AG10803 (cell line): ENCODE measurements around the gene WDR45B.
A peak's percentile ranks its signal among the peaks of the same experiment; 100 is the strongest.

Source experiments
- DNase-seq: peaks from one replicate; pipeline ENCODE4 v3.0.0; 2010; ENCODE audit warnings: low read depth
- H3K4me3 ChIP-seq: 2 replicates; pipeline ENCODE4 v1.5.1; 2011; ENCODE audit warnings: mild to moderate bottlenecking, low read length, control low read depth
- CTCF ChIP-seq: conservative IDR thresholded peaks from 2 replicates; pipeline ENCODE4 v1.5.1; 2011; ENCODE audit warnings: mild to moderate bottlenecking, low read length, control low read depth, inconsistent platforms

WDR45B gene

DNA sequence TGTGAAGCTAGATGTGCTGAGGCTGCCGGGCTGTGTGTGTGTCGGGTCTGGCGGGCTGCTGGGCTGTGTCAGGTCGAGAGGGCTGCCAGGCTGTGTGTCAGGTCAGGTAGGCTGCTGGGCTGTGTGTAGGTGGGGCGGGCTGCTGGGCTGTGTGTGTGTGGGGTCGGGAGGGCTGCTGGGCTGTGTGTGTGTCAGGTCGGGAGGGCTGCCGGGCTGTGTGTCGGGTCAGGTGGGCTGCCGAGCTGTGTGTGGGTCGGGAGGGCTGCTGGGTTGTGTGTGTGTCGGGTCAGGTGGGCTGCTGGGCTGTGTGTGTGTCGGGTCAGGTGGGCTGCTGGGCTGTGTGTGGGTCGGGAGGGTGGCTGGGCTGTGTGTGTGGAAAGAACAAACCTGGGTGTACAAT is 8.6 kb downstream of the WDR45B start:
- DNase-seq = no peak
- TF ChIP-seq CTCF = no peak
- H3K4me3 ChIP-seq = no peak overlapping the region

DNA sequence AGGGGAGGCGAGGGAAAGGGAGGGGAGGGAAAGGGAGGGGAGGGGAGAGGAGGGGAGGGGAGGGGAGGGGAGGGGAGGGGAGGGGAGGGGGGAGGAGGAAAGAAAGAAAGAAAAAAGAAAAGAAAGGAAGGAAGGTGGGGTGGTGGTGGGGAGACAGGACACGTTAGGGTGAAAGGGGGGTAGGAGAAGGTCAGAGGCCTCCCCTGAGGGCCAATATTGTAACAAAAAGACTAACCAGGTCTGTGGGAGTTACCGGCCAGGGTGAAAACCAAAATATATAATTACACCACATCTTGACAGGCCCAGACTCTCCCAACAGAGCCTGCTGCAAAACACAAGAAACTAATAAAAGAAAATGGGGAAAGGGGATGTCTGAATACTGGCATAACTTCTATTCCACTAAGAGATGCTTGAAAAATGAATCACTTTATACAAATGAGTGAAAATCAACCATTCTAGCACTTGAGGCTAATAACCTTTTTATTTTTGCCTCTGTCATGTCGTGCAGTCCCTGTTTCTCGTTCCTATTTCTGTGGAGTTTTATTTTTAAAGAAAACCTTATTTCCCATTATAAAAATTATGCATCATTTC is 10.0 kb downstream of the WDR45B start:
- DNase-seq = peak; percentile 12
- H3K4me3 ChIP-seq = no peak overlapping the region
- TF ChIP-seq CTCF = no peak

DNA sequence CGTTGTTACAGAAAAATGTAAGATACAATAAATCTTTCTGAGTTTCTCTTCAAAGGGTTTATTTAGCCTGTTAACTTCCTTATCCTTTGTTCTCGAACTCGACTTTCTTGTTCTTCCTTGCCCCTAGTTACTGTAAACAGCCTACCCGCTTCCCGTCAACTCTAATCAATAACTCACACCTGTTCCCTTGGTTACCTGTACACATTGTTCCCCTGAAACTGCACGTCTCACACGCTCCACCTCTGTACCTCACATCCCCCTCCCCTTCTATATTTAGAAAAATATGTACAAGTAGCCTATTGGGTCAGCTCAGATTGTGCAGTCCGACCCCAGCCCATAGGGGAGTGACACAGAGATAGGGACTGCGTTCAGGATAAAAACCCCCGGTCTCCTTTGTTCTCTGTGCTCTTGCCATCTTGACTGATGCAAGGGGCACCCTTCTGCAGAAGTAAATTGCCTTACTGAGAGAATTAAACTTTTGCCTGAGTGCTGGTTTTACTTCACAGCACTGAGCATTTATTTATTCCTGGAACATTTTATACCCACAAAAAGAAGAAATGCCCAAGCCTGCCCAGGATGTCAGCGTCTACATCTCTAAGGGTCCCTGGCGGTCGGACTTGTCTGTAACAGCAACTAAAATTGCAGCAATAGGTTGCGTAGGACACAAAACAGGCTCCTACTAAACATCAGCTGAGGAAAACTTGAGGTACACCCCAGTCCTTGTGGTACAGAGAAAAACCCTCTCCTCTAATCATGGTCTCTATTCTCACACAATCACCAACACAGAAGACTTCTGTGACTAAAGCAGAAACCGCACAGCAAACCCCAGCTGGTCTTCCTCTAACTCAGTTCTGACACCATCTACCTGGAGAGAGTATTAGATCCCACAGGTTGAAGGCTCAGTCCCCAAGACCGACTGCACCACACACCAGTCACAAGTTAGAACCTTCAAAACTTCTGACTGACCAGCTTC is 11.3 kb downstream of the WDR45B start:
- H3K4me3 ChIP-seq = no peak overlapping the region
- no peak for DNase-seq
- no peak for TF ChIP-seq CTCF

DNA sequence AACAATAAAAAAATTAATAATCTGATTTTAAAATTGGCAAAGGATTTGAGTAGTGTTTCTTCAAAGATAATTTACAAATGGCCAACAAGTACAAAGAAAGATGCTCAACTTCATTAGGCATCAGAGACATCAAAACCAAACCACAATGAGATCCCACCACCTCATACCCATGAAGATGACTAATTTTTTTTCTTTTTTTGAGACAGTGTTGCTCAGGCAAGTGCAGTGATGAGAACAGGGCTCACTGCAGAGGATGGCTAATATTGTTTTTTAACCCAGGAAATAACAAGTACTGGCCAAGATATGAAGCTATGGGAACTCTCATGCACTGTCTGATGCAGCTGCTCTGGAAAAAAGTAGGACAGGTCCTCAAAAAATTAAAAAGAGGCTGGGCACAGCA is 14.9 kb downstream of the WDR45B start:
- H3K4me3 ChIP-seq = no peak overlapping the region
- DNase-seq = no peak
- no peak for TF ChIP-seq CTCF

GRCh38 chr17:82632451-82632850 is 15.8 kb downstream of the WDR45B start:
- H3K4me3 ChIP-seq = no peak overlapping the region
- TF ChIP-seq CTCF = no peak
- DNase-seq = no peak

GRCh38 chr17:82631544-82631943 is 16.7 kb downstream of the WDR45B start:
- DNase-seq = no peak
- TF ChIP-seq CTCF = no peak
- no peak overlapping the region for H3K4me3 ChIP-seq

- no peak overlapping the region for H3K4me3 ChIP-seq
- no peak for TF ChIP-seq CTCF
- no peak for DNase-seq
Measured at GRCh38 chr17:82630212-82630611, 18.0 kb downstream of the WDR45B start.
